Peyer's patch (tissue), 4 donors: Measurements from ENCODE around the gene BTK. TPM values are rescaled to one million over a fixed set of nuclear protein-coding genes. Genes with fewer than 3 reads are reported as not detected.

Experiments
- DNase-seq, 3 donors: peaks; one replicate each; pipeline ENCODE4 v3.0.0-alpha.2; 2017 to 2019
- H3K27ac ChIP-seq, 4 donors: fragments of 200-600 bp; sonication (generic); one replicate each; pipeline ENCODE4 v1.5.1; 2016 to 2019
- H3K27me3 ChIP-seq, 2 donors: fragments of 200-600 bp; sonication (generic); one replicate each; pipeline ENCODE4 v1.5.1; 2019
- H3K36me3 ChIP-seq, 3 donors: fragments of 200-600 bp; sonication (generic); one replicate each; pipeline ENCODE4 v1.5.1; 2016 to 2019
- H3K4me1 ChIP-seq, 4 donors: fragments of 200-600 bp; sonication (generic); one replicate each; pipeline ENCODE4 v1.5.1; 2016 to 2019
- H3K4me3 ChIP-seq, 4 donors: fragments of 200-600 bp; sonication (generic); 1 replicate in 3 of 4; 2 replicates in 1 of 4; pipeline ENCODE4 v1.5.1; 2016 to 2019; ENCODE audit warnings: mild to moderate bottlenecking in 1 of 4
- H3K9me3 ChIP-seq, 4 donors: fragments of 200-600 bp; sonication (generic); one replicate each; pipeline ENCODE4 v1.5.1; 2016 to 2019; ENCODE audit warnings: mild to moderate bottlenecking in 1 of 4
- POLR2A ChIP-seq, 2 donors: fragments of 450-650 bp; IDR thresholded peaks; one replicate each; pipeline ENCODE4 v1.5.1; 2017; ENCODE audit warnings: antibody characterized with exemption in 2 of 2, mild to moderate bottlenecking in 2 of 2, moderate library complexity in 2 of 2
- total RNA-seq, 4 donors: library from RNA; depleted of rRNA; stranded (reverse); fragments of >200 nt; gene quantifications; one replicate each; pipeline ENCODE4 v1.1.0, GENCODE V29; 2016
- TF ChIP-seq, protein P1 (sequence below), 6 experiments: fragments of 450-650 bp in 4 of 6; fragments of 200-600 bp in 2 of 6; sonication (generic) in 1 of 6; IDR thresholded peaks; one replicate each; pipeline ENCODE4 v1.5.1; 2017 to 2019; ENCODE audit warnings: antibody characterized with exemption in 6 of 6, mild to moderate bottlenecking in 3 of 6, moderate library complexity in 1 of 6

The BTK gene
- total RNA-seq, 4 donors from 2014 or later = 1.4 to 66.8 (median 6.0) TPM; not detected in 1

DNA sequence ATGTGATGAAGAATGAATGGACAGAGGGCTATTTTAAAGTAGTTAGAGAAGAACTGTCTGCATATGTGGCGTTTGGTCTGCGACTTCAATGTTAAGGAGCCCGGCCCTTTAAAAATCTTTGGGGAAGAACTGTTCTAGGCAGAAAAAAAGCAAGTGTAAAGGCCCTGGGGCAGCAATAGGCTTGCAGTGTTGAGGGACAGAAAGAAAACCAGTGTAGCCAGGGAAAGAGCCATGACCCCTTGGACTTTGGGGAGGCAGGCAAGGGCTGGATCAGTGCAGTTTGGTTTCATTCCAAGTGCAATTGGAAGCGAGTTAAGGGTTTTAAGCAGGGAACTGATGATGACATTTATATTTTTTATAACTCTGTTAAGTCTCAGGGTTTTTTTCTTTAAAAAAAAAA lies 13.8 kb upstream of the BTK start:
- TF ChIP-seq POLR2A (IDR thresholded peaks at IDR 0.05) = no peak
- TF ChIP-seq, protein P1, sequence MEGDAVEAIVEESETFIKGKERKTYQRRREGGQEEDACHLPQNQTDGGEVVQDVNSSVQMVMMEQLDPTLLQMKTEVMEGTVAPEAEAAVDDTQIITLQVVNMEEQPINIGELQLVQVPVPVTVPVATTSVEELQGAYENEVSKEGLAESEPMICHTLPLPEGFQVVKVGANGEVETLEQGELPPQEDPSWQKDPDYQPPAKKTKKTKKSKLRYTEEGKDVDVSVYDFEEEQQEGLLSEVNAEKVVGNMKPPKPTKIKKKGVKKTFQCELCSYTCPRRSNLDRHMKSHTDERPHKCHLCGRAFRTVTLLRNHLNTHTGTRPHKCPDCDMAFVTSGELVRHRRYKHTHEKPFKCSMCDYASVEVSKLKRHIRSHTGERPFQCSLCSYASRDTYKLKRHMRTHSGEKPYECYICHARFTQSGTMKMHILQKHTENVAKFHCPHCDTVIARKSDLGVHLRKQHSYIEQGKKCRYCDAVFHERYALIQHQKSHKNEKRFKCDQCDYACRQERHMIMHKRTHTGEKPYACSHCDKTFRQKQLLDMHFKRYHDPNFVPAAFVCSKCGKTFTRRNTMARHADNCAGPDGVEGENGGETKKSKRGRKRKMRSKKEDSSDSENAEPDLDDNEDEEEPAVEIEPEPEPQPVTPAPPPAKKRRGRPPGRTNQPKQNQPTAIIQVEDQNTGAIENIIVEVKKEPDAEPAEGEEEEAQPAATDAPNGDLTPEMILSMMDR (IDR thresholded peaks at IDR 0.05) = no peak
- Histone ChIP-seq H3K27ac (no peak overlapping the region), H3K36me3 (no peaks in the 10 kb centered on the region)

GRCh38 chrX:101398694-101399093 lies 12.7 kb upstream of the BTK start:
- TF ChIP-seq, protein P1 (IDR thresholded peaks at IDR 0.05) = no peak
- TF ChIP-seq POLR2A (IDR thresholded peaks at IDR 0.05) = no peak
- Histone ChIP-seq H3K27ac (no peak overlapping the region), H3K27me3 (no peaks in the 10 kb centered on the region), H3K36me3 (no peaks in the 10 kb centered on the region), H3K4me3 (no peak overlapping the region), H3K4me1 (no peaks in the 10 kb centered on the region), H3K9me3 (no peaks in the 10 kb centered on the region)
- DNase-seq = no peak

More for the DNA sequence above, 13.8 kb upstream of the BTK start:
- Histone ChIP-seq H3K4me3 (no peak overlapping the region), H3K4me1 (no peaks in the 10 kb centered on the region), H3K27me3 (no peaks in the 10 kb centered on the region), H3K9me3 (no peaks in the 10 kb centered on the region)
- no peak for DNase-seq

GRCh38 chrX:101397779-101398178 lies 11.8 kb upstream of the BTK start:
- Histone ChIP-seq H3K27ac (no peak overlapping the region), H3K4me1 (no peaks in the 10 kb centered on the region), H3K27me3 (no peaks in the 10 kb centered on the region), H3K4me3 (no peak overlapping the region), H3K36me3 (no peaks in the 10 kb centered on the region), H3K9me3 (no peaks in the 10 kb centered on the region)
- DNase-seq = no peak
- TF ChIP-seq, protein P1 (IDR thresholded peaks at IDR 0.05) = no peak
- TF ChIP-seq POLR2A (IDR thresholded peaks at IDR 0.05) = no peak

GRCh38 chrX:101395789-101396188 lies 9.8 kb upstream of the BTK start:
- DNase-seq = no peak
- Histone ChIP-seq H3K4me3 (no peak overlapping the region), H3K27ac (no peak overlapping the region), H3K36me3 (no peaks in the 10 kb centered on the region), H3K4me1 (no peaks in the 10 kb centered on the region), H3K9me3 (no peaks in the 10 kb centered on the region), H3K27me3 (no peaks in the 10 kb centered on the region)
- TF ChIP-seq, protein P1 (IDR thresholded peaks at IDR 0.05) = no peak

GRCh38 chrX:101394372-101394771 lies 8.4 kb upstream of the BTK start:
- no peak overlapping the region for H3K4me3 ChIP-seq
- no peak for DNase-seq

More at GRCh38 chrX:101394372-101394771, 8.4 kb upstream of the BTK start:
- Histone ChIP-seq H3K9me3 (no peaks in the 10 kb centered on the region), H3K4me1 (no peaks in the 10 kb centered on the region), H3K36me3 (no peaks in the 10 kb centered on the region), H3K27ac (no peak overlapping the region), H3K27me3 (no peaks in the 10 kb centered on the region)
- TF ChIP-seq, protein P1 (IDR thresholded peaks at IDR 0.05) = no peak
- TF ChIP-seq POLR2A (IDR thresholded peaks at IDR 0.05) = no peak
